HepG2 (cell line): ENCODE measurements around the gene APLF.

Experiments used
- BRD4 ChIP-seq: sonication (generic); formaldehyde crosslinking; IDR thresholded peaks from 2 replicates; pipeline ENCODE4 v1.4.0; 2020; ENCODE audit warnings: missing genetic modification reagents
- CREM ChIP-seq, 2 experiments: sonication (generic) in 1 of 2; formaldehyde crosslinking in 1 of 2; IDR thresholded peaks; 2 replicates each; pipeline versions ENCODE4 v1.4.0 to v1.6.1; 2016 to 2020; ENCODE audit warnings: antibody characterized with exemption in 1 of 2, mild to moderate bottlenecking in 1 of 2, missing genetic modification reagents in 1 of 2
- GLI4 ChIP-seq: sonication (generic); formaldehyde crosslinking; IDR thresholded peaks from 2 replicates; pipeline ENCODE4 v1.5.1; 2020; ENCODE audit warnings: missing genetic modification reagents, mild to moderate bottlenecking, moderate library complexity, borderline replicate concordance
- KLF13 ChIP-seq: sonication (generic); formaldehyde crosslinking; IDR thresholded peaks from 2 replicates; pipeline ENCODE4 v1.4.0; 2020; ENCODE audit warnings: mild to moderate bottlenecking, missing genetic modification reagents
- MYC ChIP-seq: sonication (generic); formaldehyde crosslinking; IDR thresholded peaks from 2 replicates; pipeline ENCODE4 v1.9.0; 2021; ENCODE audit warnings: missing genetic modification reagents, borderline replicate concordance
- RFX5 ChIP-seq: IDR thresholded peaks from 2 replicates; pipeline ENCODE4 v1.6.1; 2011; ENCODE audit warnings: low read depth, low read length, improper control_type of control experiment
- U2AF2 ChIP-seq: fragments of 200-400 bp; formaldehyde crosslinking; IDR thresholded peaks from 2 replicates; pipeline ENCODE4 v1.6.1; 2017; ENCODE audit warnings: low read depth, mild to moderate bottlenecking, low read length
- ZNF234 ChIP-seq: sonication (generic); formaldehyde crosslinking; conservative IDR thresholded peaks from 2 replicates; pipeline ENCODE4 v1.5.1; 2020; ENCODE audit warnings: mild to moderate bottlenecking, missing genetic modification reagents
- ZSCAN29 ChIP-seq: sonication (generic); formaldehyde crosslinking; conservative IDR thresholded peaks from 2 replicates; pipeline ENCODE4 v1.4.0; 2020; ENCODE audit warnings: mild to moderate bottlenecking, missing genetic modification reagents
- TF ChIP-seq, protein P1 (sequence below): sonication (generic); formaldehyde crosslinking; IDR thresholded peaks from 2 replicates; pipeline ENCODE4 v1.8.1; 2023; ENCODE audit warnings: mild to moderate bottlenecking, inconsistent platforms, moderate library complexity, missing genetic modification reagents, borderline replicate concordance
- TF ChIP-seq, protein P2 (sequence below): sonication (generic); formaldehyde crosslinking; IDR thresholded peaks from 2 replicates; pipeline ENCODE4 v1.5.0; 2020; ENCODE audit warnings: mild to moderate bottlenecking, missing genetic modification reagents, moderate library complexity
- TF ChIP-seq, protein P3 (sequence below): sonication (generic); formaldehyde crosslinking; IDR thresholded peaks from 2 replicates; pipeline ENCODE4 v1.5.0; 2020; ENCODE audit warnings: mild to moderate bottlenecking, missing genetic modification reagents
- TF ChIP-seq, protein P4 (sequence below): sonication (generic); formaldehyde crosslinking; IDR thresholded peaks from 2 replicates; pipeline ENCODE4 v1.4.0; 2020; ENCODE audit warnings: mild to moderate bottlenecking, low read depth, missing genetic modification reagents
- TF ChIP-seq, protein P5 (sequence below): sonication (generic); formaldehyde crosslinking; conservative IDR thresholded peaks from 2 replicates; pipeline ENCODE4 v1.4.0; 2020; ENCODE audit warnings: mild to moderate bottlenecking, missing genetic modification reagents, moderate library complexity

DNA sequence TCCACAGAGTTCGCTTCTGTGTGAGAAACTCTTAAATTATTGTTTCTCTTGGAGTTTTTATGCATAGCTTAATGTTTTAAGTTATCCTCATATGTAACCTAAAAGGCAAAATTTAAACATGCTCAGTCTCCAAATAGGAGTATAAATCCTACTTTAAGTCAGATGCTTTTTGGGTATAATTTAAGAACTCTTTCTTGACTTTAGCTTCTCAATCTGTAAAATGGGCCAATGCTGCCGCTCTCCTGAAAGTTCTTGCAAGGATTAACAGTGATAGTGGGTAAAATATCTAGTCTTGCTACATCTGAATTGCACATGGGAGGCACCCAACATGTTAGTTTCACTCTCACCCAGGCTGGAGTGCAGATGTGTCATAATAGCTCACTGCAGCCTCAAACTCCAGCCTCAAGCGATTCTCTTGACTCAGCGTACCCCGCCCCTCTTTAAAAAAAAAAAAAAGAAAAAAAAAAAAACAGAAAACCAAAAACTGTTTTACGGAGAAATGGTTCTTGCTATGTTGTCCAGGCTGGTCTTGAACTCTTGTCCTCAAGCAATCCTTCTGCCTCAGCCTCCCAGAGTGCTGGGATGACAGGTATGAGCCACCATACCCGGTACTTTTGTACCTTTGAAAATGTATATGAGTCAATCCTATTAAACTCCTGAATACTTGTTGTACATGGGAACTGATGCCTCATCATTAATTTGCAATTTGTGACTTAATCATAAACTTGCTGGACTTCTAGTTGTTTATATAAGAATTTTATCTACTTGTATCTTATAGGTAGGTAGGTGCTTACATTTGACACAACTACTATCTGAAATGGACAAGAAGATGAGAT is 2.1 kb upstream of the APLF start:
- no peak for TF ChIP-seq GLI4
- TF ChIP-seq, protein P1, sequence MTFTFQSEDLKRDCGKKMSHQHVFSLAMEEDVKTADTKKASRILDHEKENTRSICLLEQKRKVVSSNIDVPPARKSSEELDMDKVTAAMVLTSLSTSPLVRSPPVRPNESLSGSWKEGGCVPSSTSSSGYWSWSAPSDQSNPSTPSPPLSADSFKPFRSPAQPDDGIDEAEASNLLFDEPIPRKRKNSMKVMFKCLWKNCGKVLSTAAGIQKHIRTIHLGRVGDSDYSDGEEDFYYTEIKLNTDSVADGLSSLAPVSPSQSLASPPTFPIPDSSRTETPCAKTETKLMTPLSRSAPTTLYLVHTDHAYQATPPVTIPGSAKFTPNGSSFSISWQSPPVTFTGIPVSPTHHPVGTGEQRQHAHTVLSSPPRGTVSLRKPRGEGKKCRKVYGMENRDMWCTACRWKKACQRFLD (CRISPR knock-in tag) = no peak
- TF ChIP-seq, protein P2, sequence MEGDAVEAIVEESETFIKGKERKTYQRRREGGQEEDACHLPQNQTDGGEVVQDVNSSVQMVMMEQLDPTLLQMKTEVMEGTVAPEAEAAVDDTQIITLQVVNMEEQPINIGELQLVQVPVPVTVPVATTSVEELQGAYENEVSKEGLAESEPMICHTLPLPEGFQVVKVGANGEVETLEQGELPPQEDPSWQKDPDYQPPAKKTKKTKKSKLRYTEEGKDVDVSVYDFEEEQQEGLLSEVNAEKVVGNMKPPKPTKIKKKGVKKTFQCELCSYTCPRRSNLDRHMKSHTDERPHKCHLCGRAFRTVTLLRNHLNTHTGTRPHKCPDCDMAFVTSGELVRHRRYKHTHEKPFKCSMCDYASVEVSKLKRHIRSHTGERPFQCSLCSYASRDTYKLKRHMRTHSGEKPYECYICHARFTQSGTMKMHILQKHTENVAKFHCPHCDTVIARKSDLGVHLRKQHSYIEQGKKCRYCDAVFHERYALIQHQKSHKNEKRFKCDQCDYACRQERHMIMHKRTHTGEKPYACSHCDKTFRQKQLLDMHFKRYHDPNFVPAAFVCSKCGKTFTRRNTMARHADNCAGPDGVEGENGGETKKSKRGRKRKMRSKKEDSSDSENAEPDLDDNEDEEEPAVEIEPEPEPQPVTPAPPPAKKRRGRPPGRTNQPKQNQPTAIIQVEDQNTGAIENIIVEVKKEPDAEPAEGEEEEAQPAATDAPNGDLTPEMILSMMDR (CRISPR knock-in tag) = no peak
- TF ChIP-seq BRD4 (CRISPR knock-in tag) = no peak
- TF ChIP-seq, protein P3, sequence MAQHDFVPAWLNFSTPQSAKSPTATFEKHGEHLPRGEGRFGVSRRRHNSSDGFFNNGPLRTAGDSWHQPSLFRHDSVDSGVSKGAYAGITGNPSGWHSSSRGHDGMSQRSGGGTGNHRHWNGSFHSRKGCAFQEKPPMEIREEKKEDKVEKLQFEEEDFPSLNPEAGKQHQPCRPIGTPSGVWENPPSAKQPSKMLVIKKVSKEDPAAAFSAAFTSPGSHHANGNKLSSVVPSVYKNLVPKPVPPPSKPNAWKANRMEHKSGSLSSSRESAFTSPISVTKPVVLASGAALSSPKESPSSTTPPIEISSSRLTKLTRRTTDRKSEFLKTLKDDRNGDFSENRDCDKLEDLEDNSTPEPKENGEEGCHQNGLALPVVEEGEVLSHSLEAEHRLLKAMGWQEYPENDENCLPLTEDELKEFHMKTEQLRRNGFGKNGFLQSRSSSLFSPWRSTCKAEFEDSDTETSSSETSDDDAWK (CRISPR knock-in tag) = no peak
- no peak for TF ChIP-seq CREM (IDR thresholded peaks at IDR 0.05)
- no peak for TF ChIP-seq CREM (CRISPR knock-in tag; IDR thresholded peaks at IDR 0.05)
- no peak for TF ChIP-seq U2AF2
- TF ChIP-seq MYC = no peak
- no peak for TF ChIP-seq ZNF234 (CRISPR knock-in tag)
- TF ChIP-seq KLF13 = no peak
- no peak for TF ChIP-seq RFX5
- TF ChIP-seq, protein P4, sequence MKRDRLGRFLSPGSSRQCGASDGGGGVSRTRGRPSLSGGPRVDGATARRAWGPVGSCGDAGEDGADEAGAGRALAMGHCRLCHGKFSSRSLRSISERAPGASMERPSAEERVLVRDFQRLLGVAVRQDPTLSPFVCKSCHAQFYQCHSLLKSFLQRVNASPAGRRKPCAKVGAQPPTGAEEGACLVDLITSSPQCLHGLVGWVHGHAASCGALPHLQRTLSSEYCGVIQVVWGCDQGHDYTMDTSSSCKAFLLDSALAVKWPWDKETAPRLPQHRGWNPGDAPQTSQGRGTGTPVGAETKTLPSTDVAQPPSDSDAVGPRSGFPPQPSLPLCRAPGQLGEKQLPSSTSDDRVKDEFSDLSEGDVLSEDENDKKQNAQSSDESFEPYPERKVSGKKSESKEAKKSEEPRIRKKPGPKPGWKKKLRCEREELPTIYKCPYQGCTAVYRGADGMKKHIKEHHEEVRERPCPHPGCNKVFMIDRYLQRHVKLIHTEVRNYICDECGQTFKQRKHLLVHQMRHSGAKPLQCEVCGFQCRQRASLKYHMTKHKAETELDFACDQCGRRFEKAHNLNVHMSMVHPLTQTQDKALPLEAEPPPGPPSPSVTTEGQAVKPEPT = no peak
- no peak for TF ChIP-seq ZSCAN29 (CRISPR knock-in tag)
- TF ChIP-seq, protein P5, sequence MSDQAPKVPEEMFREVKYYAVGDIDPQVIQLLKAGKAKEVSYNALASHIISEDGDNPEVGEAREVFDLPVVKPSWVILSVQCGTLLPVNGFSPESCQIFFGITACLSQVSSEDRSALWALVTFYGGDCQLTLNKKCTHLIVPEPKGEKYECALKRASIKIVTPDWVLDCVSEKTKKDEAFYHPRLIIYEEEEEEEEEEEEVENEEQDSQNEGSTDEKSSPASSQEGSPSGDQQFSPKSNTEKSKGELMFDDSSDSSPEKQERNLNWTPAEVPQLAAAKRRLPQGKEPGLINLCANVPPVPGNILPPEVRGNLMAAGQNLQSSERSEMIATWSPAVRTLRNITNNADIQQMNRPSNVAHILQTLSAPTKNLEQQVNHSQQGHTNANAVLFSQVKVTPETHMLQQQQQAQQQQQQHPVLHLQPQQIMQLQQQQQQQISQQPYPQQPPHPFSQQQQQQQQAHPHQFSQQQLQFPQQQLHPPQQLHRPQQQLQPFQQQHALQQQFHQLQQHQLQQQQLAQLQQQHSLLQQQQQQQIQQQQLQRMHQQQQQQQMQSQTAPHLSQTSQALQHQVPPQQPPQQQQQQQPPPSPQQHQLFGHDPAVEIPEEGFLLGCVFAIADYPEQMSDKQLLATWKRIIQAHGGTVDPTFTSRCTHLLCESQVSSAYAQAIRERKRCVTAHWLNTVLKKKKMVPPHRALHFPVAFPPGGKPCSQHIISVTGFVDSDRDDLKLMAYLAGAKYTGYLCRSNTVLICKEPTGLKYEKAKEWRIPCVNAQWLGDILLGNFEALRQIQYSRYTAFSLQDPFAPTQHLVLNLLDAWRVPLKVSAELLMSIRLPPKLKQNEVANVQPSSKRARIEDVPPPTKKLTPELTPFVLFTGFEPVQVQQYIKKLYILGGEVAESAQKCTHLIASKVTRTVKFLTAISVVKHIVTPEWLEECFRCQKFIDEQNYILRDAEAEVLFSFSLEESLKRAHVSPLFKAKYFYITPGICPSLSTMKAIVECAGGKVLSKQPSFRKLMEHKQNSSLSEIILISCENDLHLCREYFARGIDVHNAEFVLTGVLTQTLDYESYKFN (CRISPR knock-in tag) = no peak
